ENCODE measurements around the gene KCNN1.
A peak's percentile ranks its signal among the peaks of the same experiment; 100 is the strongest.
"Not testable (repeated sequence)": the region's sequence is repeated elsewhere in the genome, so short reads cannot be mapped to it uniquely, and the experiment has no call there.

The KCNN1 gene

GRCh38 chr19:17999684-18000479 lies 33.0 kb downstream of the KCNN1 start:
- ChIA-PET POLR2A (ENCODE audit: low non-redundant PET) (no interaction called here), CTCF (interaction anchor here (0.6 kb wide), 1 partner anchor 62 kb away, joined by 3 read pairs; no protein-coding TSS in a partner anchor)
- DNase-seq (ENCODE audit: low spot score), result no peak
- TF ChIP-seq CTCF (conservative IDR thresholded peaks at IDR 0.05; ENCODE audit: low read depth), result no peak
- peak overlapping the region; percentile 86 for H3K27ac ChIP-seq

- CTCF ChIA-PET, result no interaction called here
- POLR2A ChIA-PET (ENCODE audit: low non-redundant PET), result interaction anchor here (0.6 kb wide), 1 partner anchor 23 kb away, joined by 3 read pairs; no protein-coding TSS in a partner anchor
- no peak for DNase-seq (ENCODE audit: low spot score)
- peak overlapping the region; percentile 86 for H3K27ac ChIP-seq
- TF ChIP-seq CTCF (conservative IDR thresholded peaks at IDR 0.05; ENCODE audit: low read depth), result no peak
Measured at GRCh38 chr19:18000480-18000914, 33.6 kb downstream of the KCNN1 start.

- no peak for TF ChIP-seq CTCF (conservative IDR thresholded peaks at IDR 0.05; ENCODE audit: low read depth)
- POLR2A ChIA-PET (ENCODE audit: low non-redundant PET), result interaction anchor here (0.6 kb wide), 2 partner anchors 23 kb away, joined by 3 to 4 read pairs; no protein-coding TSS in a partner anchor
- H3K27ac ChIP-seq, result peak overlapping the region; percentile 86
- CTCF ChIA-PET, result no interaction called here
- DNase-seq (ENCODE audit: low spot score), result peak; percentile 83
Measured at GRCh38 chr19:18000915-18001776, 34.2 kb downstream of the KCNN1 start.

GRCh38 chr19:18001777-18002345 lies 35.0 kb downstream of the KCNN1 start:
- no peak for TF ChIP-seq CTCF (conservative IDR thresholded peaks at IDR 0.05; ENCODE audit: low read depth)
- H3K27ac ChIP-seq, result peak overlapping the region; percentile 86
- POLR2A ChIA-PET (ENCODE audit: low non-redundant PET), result no interaction called here
- CTCF ChIA-PET, result no interaction called here
- DNase-seq (ENCODE audit: low spot score), result no peak

DNA sequence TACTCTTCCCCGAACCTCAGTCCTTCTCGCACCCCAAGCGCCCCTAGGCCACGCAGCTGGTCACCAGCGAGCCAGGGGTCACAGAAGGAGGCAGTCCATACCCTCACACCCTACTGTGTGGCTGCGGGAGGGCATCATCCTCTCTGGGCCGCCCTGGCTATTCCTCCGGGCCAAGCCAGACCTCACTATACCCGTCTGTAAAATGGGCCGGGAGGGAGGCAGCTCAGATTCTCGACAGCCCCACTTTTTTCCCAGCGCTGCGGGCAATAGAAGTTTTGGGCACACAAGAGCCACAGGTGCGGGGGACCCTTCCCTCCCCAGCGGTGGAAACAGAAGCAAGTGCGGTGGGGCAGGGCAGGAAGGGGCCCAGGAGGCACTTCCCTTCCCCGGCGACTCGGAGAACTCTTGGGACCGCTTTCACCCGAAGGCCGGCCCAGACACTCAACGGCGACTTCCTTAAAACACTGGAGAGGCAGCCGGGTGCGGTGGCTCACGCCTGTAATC lies 35.5 kb downstream of the KCNN1 start:
- POLR2A ChIA-PET (ENCODE audit: low non-redundant PET), result no interaction called here
- CTCF ChIA-PET, result interaction anchor here (0.7 kb wide), 1 partner anchor 202 kb away, joined by 3 read pairs; no protein-coding TSS in a partner anchor
- no peak for DNase-seq (ENCODE audit: low spot score)

GRCh38 chr19:18005750-18006149 lies 38.8 kb downstream of the KCNN1 start:
- POLR2A ChIA-PET (ENCODE audit: low non-redundant PET); H3K27ac ChIP-seq; DNase-seq (ENCODE audit: low spot score): not testable (repeated sequence)
- CTCF ChIA-PET, result interaction anchor here (0.6 kb wide), 1 partner anchor 199 kb away, joined by 4 read pairs; no protein-coding TSS in a partner anchor

More for the DNA sequence above, 35.5 kb downstream of the KCNN1 start:
- no peak for TF ChIP-seq CTCF (conservative IDR thresholded peaks at IDR 0.05; ENCODE audit: low read depth)
- peak overlapping the region; percentile 86 for H3K27ac ChIP-seq
